T-helper 2 cell treated with Interferon-gamma antibody and Interleukin-4, amounts not matched to agents 5 μg/mL and 100 μg/mL, for 36 hours (primary cell): ENCODE data around the gene CTRL.

Experiments used
- DNase-seq: peaks from one replicate; pipeline ENCODE4 v3.0.0; 2021; ENCODE audit warnings: low spot score
- H3K27ac Mint-ChIP-seq: one replicate; pipeline ENCODE4 v1.8.0; 2021; ENCODE audit warnings: mild to moderate bottlenecking, mixed read lengths
- H3K27me3 Mint-ChIP-seq: one replicate; pipeline ENCODE4 v1.8.0; 2021; ENCODE audit warnings: low read depth, mixed read lengths
- H3K36me3 Mint-ChIP-seq: one replicate; pipeline ENCODE4 v1.8.0; 2021; ENCODE audit warnings: low read depth, mixed read lengths
- H3K4me1 Mint-ChIP-seq: one replicate; pipeline ENCODE4 v1.8.0; 2021; ENCODE audit warnings: low read depth, mixed read lengths
- H3K4me3 Mint-ChIP-seq: one replicate; pipeline ENCODE4 v1.8.0; 2022; ENCODE audit warnings: mild to moderate bottlenecking, moderate library complexity, mixed read lengths
- H3K9me3 Mint-ChIP-seq: one replicate; pipeline ENCODE4 v1.8.0; 2021; ENCODE audit warnings: mixed read lengths

The CTRL gene

DNA sequence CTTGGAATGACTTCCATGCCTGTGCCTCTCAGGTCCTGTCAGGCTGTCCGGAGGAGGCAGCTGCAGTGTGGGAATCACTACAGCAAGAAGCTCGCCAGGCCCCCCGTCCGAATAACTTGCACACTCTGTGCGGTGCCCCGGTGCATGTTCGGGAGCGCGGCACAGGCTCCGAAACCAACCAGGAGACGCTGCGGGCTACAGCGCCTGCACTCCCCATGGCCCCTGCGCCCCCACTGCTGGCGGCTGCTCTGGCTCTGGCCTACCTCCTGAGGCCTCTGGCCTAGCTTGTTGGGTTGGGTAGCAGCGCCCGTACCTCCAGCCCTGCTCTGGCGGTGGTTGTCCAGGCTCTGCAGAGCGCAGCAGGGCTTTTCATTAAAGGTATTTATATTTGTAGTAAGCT, 45.7 kb downstream of the CTRL start:
- Mint-ChIP-seq H3K27ac (no peak overlapping the region), H3K4me1 (no peaks in the 10 kb centered on the region), H3K9me3 (no peaks in the 10 kb centered on the region), H3K4me3 (no peak overlapping the region), H3K36me3 (peaks cover 30% of the 10 kb centered on the region), H3K27me3 (no peaks in the 10 kb centered on the region)
- no peak for DNase-seq

- Mint-ChIP-seq H3K27ac (no peak overlapping the region), H3K9me3 (no peaks in the 10 kb centered on the region), H3K4me1 (no peaks in the 10 kb centered on the region), H3K36me3 (peaks cover 31% of the 10 kb centered on the region), H3K4me3 (no peak overlapping the region), H3K27me3 (no peaks in the 10 kb centered on the region)
- no peak for DNase-seq
Measured at GRCh38 chr16:67885545-67885944, 46.1 kb downstream of the CTRL start.

DNA sequence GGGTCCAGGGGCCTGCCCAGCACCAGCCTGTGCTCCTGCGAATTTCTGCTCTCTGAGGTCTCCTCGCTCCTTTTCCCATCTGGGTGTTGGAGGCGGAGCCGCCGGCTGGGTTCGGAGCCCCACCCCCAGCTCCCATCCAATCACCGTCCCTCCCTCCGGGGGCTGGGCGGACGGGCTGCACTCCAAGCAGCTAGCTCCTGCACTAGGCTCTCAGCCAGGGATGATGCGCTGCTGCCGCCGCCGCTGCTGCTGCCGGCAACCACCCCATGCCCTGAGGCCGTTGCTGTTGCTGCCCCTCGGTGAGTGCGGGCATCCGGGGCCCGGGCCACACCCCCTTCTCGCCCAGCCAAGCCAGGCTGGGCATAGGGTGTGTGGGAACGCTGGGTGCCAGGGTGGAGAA, 47.0 kb downstream of the CTRL start, which contains the start of gene NRN1L:
Gene NRN1L, plus strand, starts transcription at position 202 of the 400 bp plus-strand sequence. Its CDS starts 19 bp downstream, at position 221.
- DNase-seq, result no peak
- H3K27ac Mint-ChIP-seq, result no peak within 1 kb of the TSS
- H3K36me3 Mint-ChIP-seq, result peaks cover 34% of the 10 kb centered on the region

GRCh38 chr16:67883872-67884261, 47.8 kb downstream of the CTRL start:
- Mint-ChIP-seq H3K9me3 (no peaks in the 10 kb centered on the region), H3K4me3 (no peak overlapping the region), H3K27me3 (no peaks in the 10 kb centered on the region), H3K27ac (no peak overlapping the region), H3K4me1 (no peaks in the 10 kb centered on the region), H3K36me3 (peaks cover 40% of the 10 kb centered on the region)
- peak; percentile 50 for DNase-seq

More for the DNA sequence above, 47.0 kb downstream of the CTRL start, which contains the start of gene NRN1L:
- H3K9me3 Mint-ChIP-seq, result no peaks in the 10 kb centered on the region
- H3K4me1 Mint-ChIP-seq, result no peaks in the 10 kb centered on the region
- no peak within 1 kb of the TSS for H3K4me3 Mint-ChIP-seq
- no peaks in the 10 kb centered on the region for H3K27me3 Mint-ChIP-seq

DNA sequence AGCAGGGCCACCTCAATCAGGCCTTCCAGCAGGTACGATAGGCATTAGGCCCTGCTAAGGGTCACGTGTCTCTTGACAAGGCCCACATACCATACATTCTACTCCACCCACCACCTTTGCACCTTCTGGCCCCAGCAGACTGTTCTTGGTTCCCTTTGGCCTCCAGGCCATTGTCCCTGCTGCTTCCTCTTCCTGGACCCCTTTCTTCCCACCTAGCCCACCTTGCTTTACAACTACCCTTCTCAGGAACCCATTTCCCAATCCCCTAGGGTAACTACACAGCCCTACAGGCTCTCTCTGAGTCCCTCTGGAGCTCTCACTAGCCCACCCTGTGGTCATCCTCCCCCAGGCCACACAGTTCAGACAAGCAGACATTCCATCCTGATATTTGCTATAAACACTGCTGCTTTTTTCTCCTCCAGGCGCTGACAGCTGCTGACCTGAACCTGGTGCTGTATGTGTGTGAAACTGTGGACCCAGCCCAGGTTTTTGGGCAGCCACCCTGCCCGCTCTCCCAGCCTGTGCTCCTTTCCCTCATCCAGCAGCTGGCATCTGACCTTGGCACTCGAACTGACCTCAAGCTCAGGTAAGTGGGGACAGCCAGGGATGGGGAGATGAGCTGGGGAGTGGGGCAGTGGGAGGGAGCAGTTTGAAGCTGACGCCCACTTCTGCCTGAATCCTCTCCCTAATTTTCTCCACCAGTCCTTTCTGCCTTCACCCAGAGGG, 48.4 kb downstream of the CTRL start:
- no peaks in the 10 kb centered on the region for H3K9me3 Mint-ChIP-seq
- H3K27me3 Mint-ChIP-seq, result no peaks in the 10 kb centered on the region
- no peak for DNase-seq
- H3K27ac Mint-ChIP-seq, result no peak overlapping the region
- H3K36me3 Mint-ChIP-seq, result peaks cover 42% of the 10 kb centered on the region
- H3K4me1 Mint-ChIP-seq, result no peaks in the 10 kb centered on the region
- H3K4me3 Mint-ChIP-seq, result no peak overlapping the region

DNA sequence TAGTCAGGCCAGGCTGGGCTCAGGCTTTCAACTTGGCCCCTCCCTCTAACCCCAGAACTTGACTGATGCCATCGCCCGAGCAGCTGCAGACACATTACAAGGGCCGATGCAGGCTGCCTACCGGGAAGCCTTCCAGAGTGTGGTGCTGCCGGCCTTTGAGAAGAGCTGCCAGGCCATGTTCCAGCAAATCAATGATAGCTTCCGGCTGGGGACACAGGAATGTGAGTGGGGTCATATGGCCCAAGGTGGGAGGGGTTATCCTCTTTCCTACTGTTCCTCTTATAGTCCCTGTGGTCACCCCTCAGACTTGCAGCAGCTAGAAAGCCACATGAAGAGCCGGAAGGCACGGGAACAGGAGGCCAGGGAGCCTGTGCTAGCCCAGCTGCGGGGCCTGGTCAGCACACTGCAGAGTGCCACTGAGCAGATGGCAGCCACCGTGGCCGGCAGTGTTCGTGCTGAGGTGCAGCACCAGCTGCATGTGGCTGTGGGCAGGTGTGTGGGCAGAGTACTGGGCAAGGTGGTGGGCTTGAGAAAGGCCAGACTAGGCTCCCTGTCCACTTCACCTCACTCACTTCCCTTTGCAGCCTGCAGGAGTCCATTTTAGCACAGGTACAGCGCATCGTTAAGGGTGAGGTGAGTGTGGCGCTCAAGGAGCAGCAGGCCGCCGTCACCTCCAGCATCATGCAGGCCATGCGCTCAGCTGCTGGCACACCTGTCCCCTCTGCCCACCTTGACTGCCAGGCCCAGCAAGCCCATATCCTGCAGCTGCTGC, 49.1 kb downstream of the CTRL start:
- DNase-seq, result no peak
- Mint-ChIP-seq H3K27ac (no peak overlapping the region), H3K9me3 (no peaks in the 10 kb centered on the region), H3K27me3 (no peaks in the 10 kb centered on the region), H3K4me3 (no peak overlapping the region), H3K4me1 (no peaks in the 10 kb centered on the region), H3K36me3 (peaks cover 42% of the 10 kb centered on the region)

DNA sequence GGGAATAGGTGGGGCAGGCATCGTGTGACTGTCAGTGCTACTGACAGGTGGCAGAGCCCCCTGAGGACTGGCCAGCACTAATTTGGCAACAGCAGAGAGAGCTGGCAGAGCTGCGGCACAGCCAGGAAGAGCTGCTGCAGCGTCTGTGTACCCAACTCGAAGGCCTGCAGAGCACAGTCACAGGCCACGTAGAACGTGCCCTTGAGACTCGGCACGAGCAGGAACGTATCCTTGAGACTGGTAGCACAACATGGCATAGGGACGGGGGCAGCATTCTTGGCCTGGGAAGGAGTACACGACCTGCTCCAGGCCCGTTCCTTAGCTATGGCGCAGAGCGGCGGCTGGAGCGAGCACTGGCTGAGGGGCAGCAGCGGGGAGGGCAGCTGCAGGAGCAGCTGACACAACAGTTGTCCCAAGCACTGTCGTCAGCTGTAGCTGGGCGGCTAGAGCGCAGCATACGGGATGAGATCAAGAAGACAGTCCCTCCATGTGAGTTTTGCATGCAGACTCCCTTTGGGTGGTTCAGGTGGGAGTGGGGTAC, 50.0 kb downstream of the CTRL start:
- Mint-ChIP-seq H3K27ac (no peak overlapping the region), H3K4me1 (no peaks in the 10 kb centered on the region), H3K4me3 (no peak overlapping the region), H3K27me3 (no peaks in the 10 kb centered on the region), H3K36me3 (peaks cover 50% of the 10 kb centered on the region), H3K9me3 (no peaks in the 10 kb centered on the region)
- no peak for DNase-seq

DNA sequence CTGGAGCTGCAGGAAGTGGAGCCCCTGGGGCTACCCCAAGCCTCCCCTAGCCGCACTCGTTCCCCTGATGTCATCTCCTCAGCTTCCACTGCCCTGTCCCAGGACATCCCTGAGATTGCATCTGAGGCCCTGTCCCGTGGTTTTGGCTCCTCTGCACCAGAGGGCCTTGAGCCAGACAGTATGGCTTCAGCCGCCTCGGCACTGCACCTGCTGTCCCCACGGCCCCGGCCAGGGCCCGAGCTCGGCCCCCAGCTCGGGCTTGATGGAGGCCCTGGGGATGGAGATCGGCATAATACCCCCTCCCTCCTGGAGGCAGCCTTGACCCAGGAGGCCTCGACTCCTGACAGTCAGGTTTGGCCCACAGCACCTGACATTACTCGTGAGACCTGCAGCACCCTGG, 51.1 kb downstream of the CTRL start:
- no peaks in the 10 kb centered on the region for H3K27me3 Mint-ChIP-seq
- no peak overlapping the region for H3K4me3 Mint-ChIP-seq
- H3K4me1 Mint-ChIP-seq, result peaks cover under 1% of the 10 kb centered on the region
- DNase-seq, result no peak
- no peaks in the 10 kb centered on the region for H3K9me3 Mint-ChIP-seq
- no peak overlapping the region for H3K27ac Mint-ChIP-seq
- peaks cover 55% of the 10 kb centered on the region for H3K36me3 Mint-ChIP-seq

GRCh38 chr16:67879936-67880335, 51.7 kb downstream of the CTRL start:
- Mint-ChIP-seq H3K4me1 (peaks cover 7% of the 10 kb centered on the region), H3K9me3 (no peaks in the 10 kb centered on the region), H3K4me3 (no peak overlapping the region), H3K27ac (no peak overlapping the region), H3K27me3 (no peaks in the 10 kb centered on the region), H3K36me3 (peaks cover 58% of the 10 kb centered on the region)
- no peak for DNase-seq
